ENCODE results near the gene IRF2.
"Not testable (repeated sequence)": the region's sequence is repeated elsewhere in the genome, so short reads cannot be mapped to it uniquely, and the experiment has no call there.

The IRF2 gene

DNA sequence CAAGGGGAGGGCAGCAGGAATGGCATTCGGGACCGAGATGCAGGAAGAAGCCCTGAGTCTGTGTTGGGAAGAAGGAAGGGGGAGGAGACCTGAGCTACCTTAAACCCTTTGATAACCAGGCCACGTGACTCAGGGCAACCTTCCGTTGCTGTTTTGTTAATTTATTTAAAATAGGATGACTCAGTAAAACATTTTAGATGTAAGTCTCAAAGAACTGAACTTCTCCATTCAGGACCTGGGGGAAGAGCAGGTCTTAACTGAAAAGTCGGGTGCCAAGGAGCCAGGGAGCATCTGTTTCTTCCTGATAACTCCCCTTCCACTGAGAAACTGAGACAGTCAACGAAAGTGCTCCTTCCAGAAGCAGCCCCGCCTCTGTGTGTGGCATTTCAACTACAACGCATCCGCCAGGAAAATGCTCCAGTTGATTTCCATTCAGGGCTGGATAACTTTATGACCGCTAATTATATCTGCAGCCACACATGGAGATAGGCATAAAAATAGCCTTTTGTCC is 88.0 kb downstream of the IRF2 start:
- no peak for FAIRE-seq

DNA sequence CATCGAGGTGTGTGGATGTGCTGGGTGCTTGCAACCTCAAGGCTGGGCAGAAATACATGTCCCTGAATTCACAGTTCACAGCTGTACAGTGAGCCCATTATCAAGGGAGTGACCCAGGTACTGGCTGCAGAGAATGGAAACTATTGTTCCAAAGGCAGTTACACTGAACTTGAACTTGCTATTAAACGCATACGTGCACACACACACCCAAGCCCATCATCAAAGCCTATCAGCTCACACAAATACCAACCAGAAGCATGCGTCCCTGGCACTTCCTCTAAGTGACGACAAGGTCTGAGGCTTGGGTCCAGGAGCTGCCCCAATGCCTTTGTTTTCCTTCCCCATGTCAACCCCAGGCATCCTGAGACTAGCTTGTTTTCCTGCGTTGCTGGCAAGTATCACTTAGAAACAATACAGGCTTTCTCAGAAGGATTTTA is 88.6 kb downstream of the IRF2 start:
- no peak for FAIRE-seq

DNA sequence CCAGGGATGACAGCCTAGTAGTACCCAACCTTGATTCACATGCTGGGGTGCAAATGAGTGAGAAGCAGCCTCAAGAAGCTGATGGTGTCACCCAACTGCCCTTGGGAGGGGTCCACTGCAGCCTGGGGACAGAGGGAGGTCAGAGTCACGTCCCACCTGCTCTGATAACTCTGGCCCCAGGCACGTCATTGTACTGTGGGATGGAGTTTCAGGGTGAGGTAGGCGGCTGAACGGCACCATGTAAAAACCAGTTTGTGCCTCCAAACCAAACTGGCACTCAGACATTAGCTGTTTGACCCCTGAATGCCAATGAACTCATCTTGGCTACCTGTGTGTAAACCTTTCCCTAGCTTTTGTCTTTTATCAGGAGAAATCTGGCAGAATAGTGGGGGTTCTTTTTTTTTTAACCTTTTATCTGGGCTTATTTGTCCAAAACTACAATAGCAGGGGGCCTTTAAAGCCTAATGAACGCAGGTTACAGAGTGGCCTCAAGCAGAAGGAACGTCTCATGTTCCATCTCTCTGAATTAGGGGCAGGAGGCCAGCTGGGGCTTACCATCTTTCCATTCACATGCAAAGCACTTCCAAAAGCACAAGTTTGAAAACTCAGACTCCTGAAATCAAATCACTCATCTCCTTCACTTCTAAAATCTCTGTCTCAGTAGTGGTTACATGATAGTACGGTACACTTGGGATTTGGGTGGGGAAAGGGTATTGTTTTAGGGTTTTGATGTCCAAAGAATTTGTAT is 89.4 kb downstream of the IRF2 start:
- FAIRE-seq, result no peak

DNA sequence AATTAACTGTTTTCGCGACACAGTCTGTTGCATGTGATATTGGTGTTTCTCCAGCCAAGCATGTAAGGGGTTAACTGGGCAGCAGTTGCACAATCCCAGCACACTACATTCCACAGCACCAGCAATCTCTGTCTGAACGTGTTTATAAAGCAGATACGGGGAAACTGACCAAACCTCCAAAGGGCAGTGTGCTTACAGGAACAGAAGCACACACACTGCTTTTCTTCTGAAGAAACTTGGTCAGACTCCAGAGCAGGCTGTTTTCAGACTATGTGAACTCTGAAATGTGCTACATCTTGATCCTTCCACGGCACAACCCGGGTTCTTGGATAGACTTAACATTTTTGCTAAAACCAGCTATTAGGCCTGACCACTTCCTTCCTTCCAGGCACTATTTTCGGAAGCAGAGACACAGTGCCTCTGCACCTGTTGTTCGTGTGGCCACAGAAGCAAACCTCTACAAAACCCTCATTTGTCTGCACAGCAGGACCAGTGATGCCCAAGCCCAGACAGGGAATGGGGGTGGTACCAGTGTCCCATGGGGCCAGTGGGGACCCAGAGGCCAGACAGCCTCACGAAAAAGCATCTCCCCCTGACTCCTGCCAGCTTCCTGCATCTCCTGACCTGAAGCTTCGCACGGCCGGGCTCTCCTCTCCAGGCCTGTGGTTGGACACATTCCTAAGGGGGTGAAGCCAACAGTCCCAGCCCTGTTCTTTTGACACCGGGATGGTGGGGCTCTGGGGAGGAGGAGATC is 90.1 kb downstream of the IRF2 start:
- no peak for FAIRE-seq

DNA sequence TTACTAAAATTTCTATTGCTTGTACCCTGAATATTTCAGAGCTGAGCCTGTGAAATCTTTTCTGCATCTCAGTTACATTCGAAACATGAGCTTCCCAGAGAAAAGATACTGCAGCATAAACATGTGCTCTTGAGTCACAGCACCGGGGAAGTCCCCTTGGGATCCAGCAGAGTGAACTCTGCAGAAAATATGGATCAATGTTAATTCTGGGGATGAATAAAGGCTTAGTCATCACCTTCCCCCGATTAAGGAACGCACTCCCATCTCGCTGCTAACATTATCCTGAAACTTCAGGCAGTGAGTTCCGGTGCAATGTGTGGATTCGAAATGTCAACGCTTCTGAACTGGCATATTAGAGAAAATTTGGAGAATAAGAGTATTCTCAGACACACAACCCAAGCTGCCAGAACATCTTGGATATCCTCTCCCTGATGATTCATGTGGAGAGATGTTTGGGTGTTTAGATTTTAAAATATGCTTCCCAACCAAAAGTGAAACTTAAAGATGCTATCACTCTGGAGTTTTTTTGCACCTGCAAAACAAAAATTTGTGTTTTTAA is 90.8 kb downstream of the IRF2 start:
- no peak for FAIRE-seq

DNA sequence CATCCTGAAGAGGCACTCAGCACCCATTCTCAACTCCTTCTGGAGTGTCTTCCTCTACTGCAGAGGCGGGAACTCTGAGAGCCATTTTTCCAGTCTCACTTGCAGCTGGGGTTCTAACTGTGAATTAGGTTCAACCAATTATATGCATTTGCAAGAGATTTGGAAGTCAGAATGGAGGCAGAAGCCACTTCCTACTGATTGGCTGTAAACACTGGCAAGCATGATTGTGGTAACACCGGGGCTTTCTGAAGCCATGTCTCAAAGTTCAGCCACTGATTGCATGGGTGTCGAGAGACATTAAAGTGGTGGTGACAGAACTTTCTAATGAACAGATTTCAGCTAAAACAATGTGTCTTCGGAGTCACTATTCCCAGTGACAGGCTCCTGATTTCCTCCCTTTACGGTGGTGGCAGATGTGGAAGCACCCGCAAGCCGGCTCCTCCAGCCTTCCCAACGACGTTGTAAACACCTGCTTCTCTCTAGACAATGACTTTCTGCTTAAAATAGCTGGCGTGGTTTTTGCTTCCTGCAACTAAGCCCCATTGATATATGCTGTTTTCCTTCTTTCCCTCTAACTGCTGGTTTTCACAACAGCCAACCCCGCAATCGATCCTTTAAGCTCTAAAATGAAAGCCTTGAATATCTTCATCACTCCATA is 92.0 kb downstream of the IRF2 start:
- no peak for FAIRE-seq

DNA sequence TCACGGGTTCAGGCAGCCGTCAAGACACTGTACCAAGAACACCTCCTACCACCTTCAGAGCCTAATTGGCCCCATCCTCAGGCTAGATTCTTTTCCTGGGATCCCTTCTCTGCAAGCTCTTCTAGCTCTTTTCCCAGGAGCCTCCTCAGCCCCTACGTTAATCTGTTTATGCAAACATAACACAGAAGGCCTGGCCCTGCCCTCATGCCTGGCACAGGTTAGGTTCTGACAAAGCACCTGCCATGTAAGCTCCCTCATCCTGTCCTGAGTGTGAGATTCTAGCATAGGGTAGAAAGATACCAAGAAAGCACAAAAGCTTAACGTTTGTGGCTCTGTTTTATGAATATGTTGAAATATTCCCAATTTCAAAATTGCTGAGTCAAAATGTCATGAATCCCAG is 93.6 kb downstream of the IRF2 start:
- no peak for FAIRE-seq

DNA sequence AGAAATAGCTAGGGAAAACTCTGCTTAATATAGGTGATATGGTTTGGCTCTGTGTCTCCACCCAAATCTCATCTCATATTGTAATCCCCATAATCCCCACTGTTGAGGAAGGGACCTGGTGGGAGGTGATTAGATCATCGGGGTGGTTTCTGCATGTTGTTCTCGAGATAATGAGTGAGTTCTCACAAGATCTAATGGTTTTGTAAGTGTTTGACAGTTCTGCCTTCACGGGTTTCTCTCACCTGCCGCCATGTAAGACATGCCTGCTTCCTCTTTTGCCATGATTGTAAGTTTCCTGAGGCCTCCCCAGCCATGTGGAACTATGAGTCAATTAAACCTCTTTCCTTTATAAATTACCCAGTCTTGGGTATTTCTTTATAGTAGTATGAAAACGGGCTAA is 94.1 kb downstream of the IRF2 start:
- not testable (repeated sequence) for FAIRE-seq

DNA sequence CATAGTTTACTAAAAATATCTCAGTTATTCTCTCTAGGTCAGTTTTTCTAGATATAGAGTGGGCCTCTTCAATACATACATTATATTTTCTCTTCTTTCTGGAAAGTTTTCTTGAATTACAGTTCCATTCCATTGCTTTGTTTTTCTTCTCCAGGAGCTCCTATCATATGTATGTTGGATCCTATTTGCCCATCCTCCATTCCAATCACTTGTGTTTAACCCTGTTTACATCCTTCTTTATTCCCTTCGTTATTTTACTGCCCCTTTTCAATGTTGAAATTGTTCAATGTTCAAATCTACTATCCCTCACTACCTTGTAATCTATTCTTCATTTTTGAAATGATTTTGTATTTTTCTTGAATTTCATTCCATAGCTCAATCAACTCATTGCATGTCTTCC is 97.4 kb downstream of the IRF2 start:
- FAIRE-seq, result no peak

DNA sequence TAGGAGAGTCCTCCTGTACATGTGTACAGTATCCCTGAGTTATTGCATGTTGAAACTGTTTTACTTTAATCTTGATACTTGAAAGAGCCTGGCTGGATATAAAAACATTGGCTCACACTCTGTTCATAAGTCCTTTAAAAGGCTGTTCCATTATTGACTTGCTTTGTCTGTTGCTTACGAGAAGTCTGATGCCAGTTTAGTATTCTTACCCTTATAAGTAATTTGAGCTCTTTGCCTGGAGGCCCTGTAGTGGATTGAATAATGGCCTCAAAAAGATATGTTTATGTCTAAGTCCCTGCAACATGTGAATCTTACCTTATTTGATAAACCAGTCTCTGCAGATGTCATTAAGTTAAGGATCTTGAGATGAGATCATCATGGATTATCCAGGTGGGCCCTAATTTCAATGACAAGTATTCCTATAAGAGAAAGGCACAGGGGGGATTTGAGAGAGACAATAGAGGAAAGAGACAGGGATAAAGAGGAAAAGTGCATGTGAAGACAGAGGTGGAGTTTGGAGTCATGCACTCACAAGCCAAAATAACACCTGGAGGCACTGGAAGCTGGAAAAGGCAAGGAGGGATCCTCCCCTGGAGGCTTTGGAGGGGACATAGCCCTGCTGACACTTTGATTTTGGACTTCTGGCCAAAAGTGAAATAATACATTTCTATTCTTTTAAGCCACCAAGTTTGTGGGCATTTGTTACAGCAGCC is 98.1 kb downstream of the IRF2 start:
- no peak for FAIRE-seq

DNA sequence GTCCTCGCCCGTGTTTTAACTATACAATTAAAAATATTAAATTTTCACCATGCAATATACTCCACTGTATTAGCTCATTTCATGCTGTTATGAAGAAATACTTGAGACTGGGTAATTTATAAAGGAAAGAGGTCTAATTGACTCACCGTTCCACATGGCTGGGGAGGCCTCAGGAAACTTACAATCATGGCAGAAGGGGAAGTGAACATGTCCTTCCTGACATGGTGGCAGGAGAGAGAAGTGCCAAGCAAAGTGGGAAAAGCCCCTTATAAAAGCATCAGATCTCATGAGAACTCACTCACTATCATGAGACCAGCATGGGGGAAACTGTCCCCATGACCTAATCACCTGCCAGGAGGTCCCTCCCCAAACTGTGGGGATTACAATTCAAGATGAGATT is 98.7 kb downstream of the IRF2 start:
- not testable (repeated sequence) for FAIRE-seq

DNA sequence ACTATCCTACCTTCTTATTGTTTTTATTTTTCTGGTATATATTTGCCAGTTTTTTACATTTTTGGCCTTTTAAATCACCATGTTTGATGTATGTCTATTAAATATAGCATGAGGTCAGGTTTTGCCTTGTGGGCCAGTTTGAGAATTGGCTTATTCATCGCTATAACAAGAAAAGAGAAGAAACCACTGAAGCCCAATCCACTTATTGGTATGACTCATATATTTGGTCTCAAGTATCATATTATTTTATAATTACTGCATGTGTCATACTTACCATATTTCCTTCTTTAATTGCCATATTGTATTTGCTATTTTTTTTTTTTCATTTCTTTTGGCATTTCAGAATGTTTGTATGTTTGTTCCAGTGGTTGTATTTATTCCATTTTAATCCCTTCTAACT is 99.3 kb downstream of the IRF2 start:
- no peak for FAIRE-seq

DNA sequence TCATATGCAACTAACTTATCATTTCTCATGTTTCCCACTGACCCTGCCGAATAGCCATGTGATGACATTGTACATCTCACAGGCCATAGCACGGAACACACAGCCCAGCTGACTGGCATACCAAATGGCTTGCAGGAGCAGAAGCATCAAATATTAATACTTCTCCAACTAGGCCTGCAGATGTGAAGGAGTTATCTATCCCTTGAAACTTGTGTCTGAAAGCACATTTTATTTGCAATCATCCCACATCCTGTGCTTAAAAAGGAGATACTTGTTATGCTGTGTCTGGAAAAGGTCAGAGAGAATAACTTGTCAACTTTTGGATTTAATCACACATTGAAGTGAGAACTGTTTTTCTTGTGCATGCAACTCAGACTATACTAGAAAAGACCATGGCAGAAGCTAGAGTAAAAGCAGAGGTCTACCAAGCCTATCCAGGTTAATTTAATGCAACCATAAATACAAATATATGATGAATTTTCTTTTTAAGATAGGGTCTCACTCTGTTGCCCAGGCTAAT is 100.4 kb downstream of the IRF2 start:
- no peak for FAIRE-seq

DNA sequence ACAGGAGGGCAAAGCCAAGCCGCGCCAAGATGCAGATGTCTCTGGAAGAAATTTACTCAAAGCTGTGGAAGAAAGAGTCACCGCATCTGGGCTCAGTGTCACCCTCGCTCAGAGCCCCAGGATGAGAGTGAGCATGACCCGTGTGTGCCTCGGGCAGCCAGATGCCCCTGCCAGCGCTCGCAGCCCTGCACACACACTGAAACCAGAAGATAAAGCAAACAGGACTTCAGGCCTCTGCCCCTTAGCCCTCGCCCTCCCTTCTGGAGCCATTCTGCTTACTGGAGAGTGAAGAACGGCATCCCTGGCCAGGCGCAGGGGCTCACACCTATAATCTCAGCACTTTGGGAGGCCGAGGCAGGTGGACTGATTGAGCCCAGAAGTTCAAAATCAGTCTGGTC is 103.0 kb downstream of the IRF2 start:
- FAIRE-seq, result no peak

DNA sequence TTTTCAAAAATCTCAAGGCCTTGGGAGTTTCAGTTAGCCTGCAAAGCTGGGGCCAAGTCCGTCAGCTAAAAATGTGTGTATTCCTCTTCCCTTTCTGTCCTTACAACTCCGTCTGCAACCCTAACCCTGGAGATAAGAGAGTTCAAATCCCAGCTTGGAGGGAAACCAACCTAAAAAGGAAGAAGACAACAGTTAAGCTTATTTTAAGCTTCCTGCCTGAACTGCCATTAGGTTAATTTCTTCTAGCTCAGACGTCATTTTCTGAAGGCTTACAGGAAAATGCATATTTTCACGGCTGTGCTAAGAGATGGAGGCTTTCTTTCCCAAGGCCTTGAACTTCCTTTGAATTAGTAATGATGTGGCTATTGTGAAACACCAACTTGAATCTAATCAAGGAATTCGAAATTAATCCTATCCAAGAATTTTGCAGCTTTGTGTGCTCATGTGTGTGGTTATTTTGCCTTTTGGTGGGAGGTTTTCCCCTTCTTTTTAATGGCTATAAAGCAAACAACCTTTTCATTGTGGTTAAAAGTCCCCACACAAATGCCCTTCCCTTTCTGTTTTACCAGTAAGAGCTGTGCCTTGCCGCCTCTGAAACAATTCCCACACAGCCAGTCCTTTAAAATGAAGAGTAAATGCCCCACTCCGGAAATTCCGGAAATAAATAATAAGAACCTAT is 103.5 kb downstream of the IRF2 start:
- no peak for FAIRE-seq

DNA sequence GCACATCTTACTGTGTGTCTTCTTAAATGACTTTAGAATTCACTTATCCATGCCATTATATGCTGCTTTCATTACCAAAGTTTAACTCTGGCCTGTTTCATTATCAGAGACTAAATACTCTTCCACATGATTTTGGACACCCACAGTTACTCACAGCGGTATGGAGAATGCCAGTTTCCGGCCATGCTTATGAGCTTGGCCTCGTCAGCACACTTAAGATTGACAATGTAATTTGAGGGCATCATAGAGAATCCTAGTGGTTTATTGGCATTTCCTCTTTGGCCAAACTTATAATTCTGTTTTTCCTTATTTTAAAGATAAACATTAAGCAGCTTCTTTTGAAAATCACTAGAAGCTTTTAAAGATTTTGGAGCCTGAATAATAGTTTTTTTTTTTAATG is 104.5 kb downstream of the IRF2 start:
- FAIRE-seq, result no peak

DNA sequence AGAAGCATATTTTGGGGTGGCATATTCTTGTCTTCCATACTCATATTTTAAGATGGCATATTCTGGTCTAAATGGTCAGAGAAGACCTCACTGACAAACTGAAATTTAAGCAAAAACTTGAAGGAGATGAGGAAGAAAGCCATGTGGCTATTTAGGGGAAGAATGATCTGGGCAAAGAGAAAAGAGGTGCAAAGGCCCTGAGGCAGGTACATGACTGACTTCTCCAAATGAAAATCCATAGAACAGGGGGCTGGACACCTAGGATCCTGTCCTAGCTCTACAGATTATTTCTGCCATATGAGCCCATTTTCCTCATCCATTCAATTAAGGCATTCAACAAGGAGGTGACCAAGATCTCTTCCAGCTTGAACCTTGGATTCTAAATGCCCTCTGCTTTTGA is 105.6 kb downstream of the IRF2 start:
- no peak for FAIRE-seq

DNA sequence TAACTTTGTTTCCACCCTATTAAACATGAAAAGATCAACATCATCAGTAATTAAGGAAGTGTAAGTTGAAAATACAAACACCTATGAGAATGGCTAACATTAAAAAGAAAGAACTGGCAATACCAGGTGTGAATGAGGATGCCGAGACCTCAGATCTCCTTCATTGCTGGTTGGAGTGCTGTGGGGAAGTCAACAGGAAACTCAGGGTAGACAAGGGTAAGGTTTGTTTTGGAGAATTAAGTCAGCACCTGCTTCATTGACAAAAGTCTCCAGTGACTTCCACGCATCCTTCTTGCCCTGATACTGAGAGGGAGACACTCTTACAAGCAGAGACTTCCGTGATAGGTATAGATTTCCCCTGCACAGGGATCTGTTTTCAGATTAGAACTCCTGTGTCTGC is 106.1 kb downstream of the IRF2 start:
- no peak for FAIRE-seq

DNA sequence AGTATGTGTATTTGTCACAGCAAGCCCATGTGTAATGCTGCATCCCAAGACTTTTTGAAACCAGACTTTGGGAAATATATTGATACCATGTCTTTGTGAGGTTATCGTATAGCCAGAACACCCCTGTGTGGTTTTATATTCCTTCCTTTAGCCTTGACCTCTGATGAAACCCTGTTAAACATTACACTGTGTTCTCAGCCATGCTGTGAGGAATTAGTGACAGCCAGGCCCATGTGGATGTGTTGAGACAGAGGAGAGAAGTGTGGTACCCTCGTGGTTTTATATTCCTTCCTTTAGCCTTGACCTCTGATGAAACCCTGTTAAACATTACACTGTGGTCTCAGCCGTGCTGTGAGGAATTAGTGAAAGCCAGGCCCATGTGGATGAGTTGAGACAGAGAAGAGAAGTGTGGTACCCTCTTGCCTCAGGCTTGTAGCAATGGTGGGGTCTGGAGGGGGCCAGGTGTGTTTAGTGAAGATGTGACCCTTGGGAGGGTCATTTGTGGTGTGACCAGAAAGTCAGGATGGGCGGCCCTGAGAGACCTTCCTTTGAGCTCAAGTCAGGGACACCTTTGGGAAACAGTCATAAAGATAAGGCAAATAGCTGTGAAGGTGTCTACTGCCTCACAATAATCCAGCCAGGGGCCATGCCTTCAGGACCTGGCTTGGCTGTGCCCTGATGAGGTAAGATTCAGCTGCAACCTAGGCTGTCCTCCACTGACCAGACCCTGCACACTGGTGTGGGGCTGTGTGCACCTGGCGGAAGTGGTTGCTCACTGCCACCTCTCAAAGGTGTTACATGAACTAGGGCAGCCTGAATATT is 110.0 kb downstream of the IRF2 start:
- no peak for FAIRE-seq

DNA sequence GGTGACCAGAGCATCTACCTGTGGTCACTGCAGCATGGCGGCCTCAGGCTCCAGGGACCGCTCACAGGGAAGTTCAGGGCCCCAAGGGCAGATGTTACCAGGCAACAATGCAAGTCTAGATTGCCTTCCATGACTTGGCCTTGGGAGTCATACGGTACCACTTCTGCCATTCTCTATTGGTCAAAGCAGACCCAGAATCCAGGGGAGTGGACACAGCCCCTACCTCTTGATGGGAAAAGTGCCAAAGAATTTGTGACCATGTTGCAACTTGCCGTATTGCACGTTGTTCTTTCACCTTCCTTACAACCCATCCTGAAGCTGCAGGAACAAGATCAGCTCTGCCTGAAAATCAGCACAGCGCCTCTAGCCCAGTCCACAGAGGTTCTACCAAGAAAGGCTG is 111.1 kb downstream of the IRF2 start:
- no peak for FAIRE-seq

DNA sequence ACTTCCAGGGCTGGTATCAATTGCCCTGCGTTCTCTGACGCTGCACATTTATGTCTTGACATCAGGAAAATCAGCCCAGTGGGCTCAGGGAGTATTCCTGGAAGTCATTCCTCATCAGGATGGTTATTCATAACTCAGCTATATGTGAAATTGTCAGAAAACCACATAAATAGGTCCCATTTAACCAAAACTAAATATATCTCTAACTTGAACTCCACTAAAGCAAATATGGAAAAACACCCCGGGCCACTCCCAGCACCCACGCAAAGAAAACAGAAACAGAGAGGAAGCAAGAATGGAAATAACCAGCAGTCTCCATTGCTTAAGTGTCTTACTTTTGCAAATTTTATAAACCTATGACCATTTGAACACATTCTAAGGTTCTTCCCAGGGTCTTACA is 112.0 kb downstream of the IRF2 start:
- FAIRE-seq, result no peak
